Adrenal gland (tissue), 12 donors: ENCODE data around the gene MLLT1. TPM values are rescaled to one million over a fixed set of nuclear protein-coding genes. Genes with fewer than 3 reads are reported as not detected.
A peak's percentile ranks its signal among the peaks of the same experiment; 100 is the strongest.

Source experiments
- DNase-seq, 7 donors: peaks; one replicate each; pipeline ENCODE4 v3.0.0-alpha.2; 2019 to 2020
- H3K27ac ChIP-seq, 5 donors: fragments of 200-600 bp; sonication (generic) in 4 of 5; 1 replicate in 3 of 5; 2 replicates in 2 of 5; pipeline versions ENCODE4 v1.5.1 to v1.8.0; 2016 to 2020; ENCODE audit warnings: mild to moderate bottlenecking in 1 of 5
- H3K27me3 ChIP-seq: fragments of 200-600 bp; 2 replicates; pipeline ENCODE4 v1.8.0; 2021
- H3K36me3 ChIP-seq, 2 donors: fragments of 200-600 bp; replicated peaks in 1 of 2; 1 replicate in 1 of 2; 2 replicates in 1 of 2; pipeline versions ENCODE4 v1.5.1 to v1.8.0; 2018 to 2022
- H3K4me1 ChIP-seq, 2 donors: fragments of 200-600 bp; replicated peaks in 1 of 2; 1 replicate in 1 of 2; 2 replicates in 1 of 2; pipeline versions ENCODE4 v1.5.1 to v1.8.0; 2018 to 2021
- H3K4me3 ChIP-seq, 4 donors: fragments of 200-600 bp; sonication (generic) in 3 of 4; one replicate each; pipeline ENCODE4 v1.5.1; 2016 to 2018
- H3K9me3 ChIP-seq, 3 donors: fragments of 200-600 bp; sonication (generic) in 1 of 3; replicated peaks in 1 of 3; 1 replicate in 2 of 3; 2 replicates in 1 of 3; pipeline versions ENCODE4 v1.5.1 to v1.8.0; 2016 to 2021
- CTCF ChIP-seq, 6 experiments: fragments of 450-650 bp in 4 of 6; fragments of 200-600 bp in 2 of 6; sonication (generic) in 1 of 6; IDR thresholded peaks; 1 replicate in 5 of 6; 2 replicates in 1 of 6; pipeline versions ENCODE4 v1.5.1 to v1.8.0; 2016 to 2021; ENCODE audit warnings: antibody characterized with exemption in 6 of 6, mild to moderate bottlenecking in 2 of 6, moderate library complexity in 1 of 6
- POLR2A ChIP-seq, 2 donors: fragments of 450-650 bp; IDR thresholded peaks; one replicate each; pipeline ENCODE4 v1.6.1; 2017; ENCODE audit warnings: antibody characterized with exemption in 2 of 2, mild to moderate bottlenecking in 2 of 2, moderate library complexity in 1 of 2
- WGBS, 4 donors: extraction: QIAGEN DNeasy Blood & Tissue Kit in 2 of 4; methylation state at CpG; one replicate each; pipeline versions ENCODE4 v1.1.5 to v1.1.7; 2013 to 2017; 5-methylcytosine and 5-hydroxymethylcytosine counted together
- intact Hi-C, 2 donors: fragments of 100-400 bp; cut with DNase I; formaldehyde crosslinking; loops; one replicate each; pipeline versions ENCODE4 v1.14.1 to v1.15.0; 2022 to 2023
- polyA plus RNA-seq, 3 donors: library from polyadenylated mRNA; stranded (reverse); fragments of 200-250 nt in 2 of 3; fragments of 350-450 nt in 1 of 3; fragmentation: Illumina TruSeq in 1 of 3; extraction: RNeasy Lipid Tissue Mini Kit (QIAGEN cat#74804) in 1 of 3; gene quantifications; one replicate each; pipeline ENCODE4 v1.2.3, GENCODE V29; 2013 to 2014
- total RNA-seq, 9 donors: library from RNA; depleted of rRNA in 4 of 9; stranded (reverse); fragments of >200 nt in 4 of 9; fragments of 120-200 nt in 1 of 9; fragmentation: NEBNext Ultra II Directional in 1 of 9; extraction: Animal tissue kit (Norgen Biotek cat#: 25700) in 1 of 9; gene quantifications; one replicate each; pipeline versions ENCODE4 v1.1.0 to v1.2.4, GENCODE V29; 2013 to 2023
- donor health status: healthy with polysubstance abuse.
- donor health status: Bipolar disorder and iron deficiency.
- donor health status: DM: yes; HTN: yes; CAD: no.
- donor health status: DM: no; HTN: no; CAD: no.
- donor health status: DM: no; HTN: no; CAD: no.
- donor health status: DM: yes; HTN: yes; CAD: no.

The MLLT1 gene
- total and polyA plus RNA-seq, 12 donors, result 9.3 to 66.3 (median 28.2) TPM

GRCh38 chr19:6239871-6240676 lies 39.7 kb downstream of the MLLT1 start:
- intact Hi-C loops, result no loop called here
- Histone ChIP-seq H3K9me3 (no peaks in the 10 kb centered on the region), H3K4me3 (no peak overlapping the region), H3K4me1 (peaks cover 17 to 47% of the 10 kb centered on the region in 2 donors), H3K36me3 (no peaks in the 10 kb centered on the region), H3K27me3 (no peaks in the 10 kb centered on the region), H3K27ac (no peak overlapping the region)
- DNase-seq, result peak in 2 of 7 donors; percentile 6 to 12
- 91 to 95% (median 93%) methylated on average over 14 to 24 of the region's 24 CpGs for WGBS, 4 donors
- no peak for TF ChIP-seq CTCF (IDR thresholded peaks at IDR 0.05)
- no peak for TF ChIP-seq POLR2A (IDR thresholded peaks at IDR 0.05)

DNA sequence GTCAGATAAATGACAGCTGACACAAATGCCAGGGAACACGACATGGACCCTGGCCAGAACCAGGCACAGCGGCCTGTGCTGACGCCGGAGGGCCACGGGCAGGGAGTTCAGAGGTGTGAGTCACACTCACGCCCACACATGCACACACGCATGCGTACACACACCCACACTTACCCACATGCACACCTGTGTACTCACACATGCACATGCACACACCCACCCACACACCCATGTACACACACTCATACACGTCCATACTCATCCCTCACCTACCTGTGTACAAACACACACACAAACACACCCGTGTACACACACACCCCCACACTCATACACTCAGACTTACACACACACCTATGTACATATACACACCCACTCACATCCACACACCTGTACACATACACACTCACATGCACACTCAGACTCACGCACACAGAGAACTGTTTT lies 40.4 kb downstream of the MLLT1 start:
- WGBS, 4 donors, result 45 to 67% (median 56%) methylated on average over 7 to 11 of the region's 11 CpGs
- intact Hi-C loops, result no loop called here
- Histone ChIP-seq H3K27me3 (no peaks in the 10 kb centered on the region), H3K4me3 (no peak overlapping the region), H3K4me1 (peaks cover 17 to 51% of the 10 kb centered on the region in 2 donors), H3K36me3 (no peaks in the 10 kb centered on the region), H3K9me3 (no peaks in the 10 kb centered on the region), H3K27ac (peak overlapping the region in 1 of 5 donors; percentile 23)
- TF ChIP-seq POLR2A (IDR thresholded peaks at IDR 0.05) (no peak), CTCF (IDR thresholded peaks at IDR 0.05) (no peak)
- peak in 4 of 7 donors; percentile 28 to 59 (median 46) for DNase-seq

DNA sequence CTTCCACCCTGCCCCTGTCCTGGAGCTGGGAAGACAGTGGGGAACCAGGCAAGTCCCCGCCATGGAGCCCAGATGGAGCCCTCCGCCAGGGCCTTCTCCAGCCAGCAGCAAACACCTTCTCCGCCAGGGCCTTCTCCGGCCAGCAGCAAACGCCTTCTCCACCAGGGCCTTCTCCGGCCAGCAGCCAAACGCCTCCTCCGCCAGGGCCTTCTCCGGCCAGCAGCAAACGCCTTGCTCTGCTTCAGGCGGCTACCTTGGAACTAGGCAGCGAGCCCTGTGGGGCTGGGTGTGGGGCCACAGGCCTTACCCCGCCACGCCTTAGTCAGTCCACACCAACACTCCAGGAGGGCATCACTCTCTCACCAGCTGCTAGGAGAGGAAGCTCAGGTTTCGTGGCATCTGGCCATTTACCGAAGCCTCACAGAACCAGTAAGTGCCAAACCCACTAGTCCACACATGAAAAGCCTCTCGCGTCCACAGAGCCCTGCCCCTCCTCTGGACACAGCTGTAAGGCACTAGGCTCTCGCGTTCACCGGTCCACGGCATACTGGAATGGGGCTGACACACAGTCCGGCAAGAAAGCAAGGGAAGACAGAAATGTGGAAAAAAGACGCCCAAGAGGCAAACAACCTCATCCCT lies 41.0 kb downstream of the MLLT1 start:
- TF ChIP-seq CTCF (IDR thresholded peaks at IDR 0.05) (no peak), POLR2A (IDR thresholded peaks at IDR 0.05) (no peak)
- H3K4me3 ChIP-seq, result no peak overlapping the region
- no peaks in the 10 kb centered on the region for H3K27me3 ChIP-seq
- no peaks in the 10 kb centered on the region for H3K9me3 ChIP-seq
- intact Hi-C loops, result no loop called here
- H3K27ac ChIP-seq, result peak overlapping the region in 2 of 5 donors; percentile 23 to 28
- WGBS, 4 donors, result 75 to 88% (median 80%) methylated on average over 20 to 24 of the region's 24 CpGs
- H3K36me3 ChIP-seq, result no peaks in the 10 kb centered on the region
- DNase-seq, result peak in 1 of 7 donors; percentile 14
- H3K4me1 ChIP-seq, result peaks cover 20 to 53% of the 10 kb centered on the region in 2 donors

DNA sequence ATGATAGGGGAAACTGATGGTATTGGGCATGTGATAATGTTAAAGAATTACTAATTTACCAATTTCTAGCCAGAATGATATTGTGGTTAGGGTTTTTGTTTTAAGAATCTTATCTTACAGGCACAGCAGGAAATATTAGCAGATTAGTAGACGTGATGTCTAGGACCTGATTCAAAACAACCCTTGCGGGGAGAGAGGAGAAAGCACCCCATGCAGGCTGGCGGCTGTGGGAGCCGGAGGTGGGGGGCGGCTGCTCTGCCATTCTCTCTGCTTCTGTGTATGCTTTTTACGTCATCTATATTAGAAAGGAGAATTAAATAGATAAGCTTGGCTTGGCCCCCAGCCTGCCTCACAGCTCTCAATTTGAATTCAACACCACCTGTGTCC lies 41.5 kb downstream of the MLLT1 start:
- no peak for DNase-seq
- whole genome bisulfite sequencing, 4 donors, result 70 to 80% (median 75%) methylated on average over 6 of the region's 6 CpGs
- intact Hi-C loops, result no loop called here
- TF ChIP-seq CTCF (IDR thresholded peaks at IDR 0.05) (no peak), POLR2A (IDR thresholded peaks at IDR 0.05) (no peak)
- Histone ChIP-seq H3K27ac (peak overlapping the region in 2 of 5 donors; percentile 23 to 28), H3K36me3 (no peaks in the 10 kb centered on the region), H3K9me3 (no peaks in the 10 kb centered on the region), H3K4me3 (no peak overlapping the region), H3K27me3 (no peaks in the 10 kb centered on the region), H3K4me1 (peaks cover 22 to 54% of the 10 kb centered on the region in 2 donors)
